KMS-11 (cell line): ENCODE data around the gene SMARCA4.

Source experiments
- H2AFZ ChIP-seq: fragments of 200-600 bp; sonication (generic); 2 replicates; pipeline ENCODE4 v1.6.1; 2016; ENCODE audit warnings: antibody characterized with exemption, mixed run types, low read depth
- H3K27ac ChIP-seq: fragments of 200-600 bp; sonication (generic); 2 replicates; pipeline ENCODE4 v1.6.1; 2016; ENCODE audit warnings: mild to moderate bottlenecking, mixed run types
- H3K27me3 ChIP-seq: fragments of 200-600 bp; sonication (generic); 2 replicates; pipeline ENCODE4 v1.6.1; 2017; ENCODE audit warnings: mild to moderate bottlenecking, low read depth, mixed run types, moderate library complexity; ENCODE audit not compliant: insufficient read depth
- H3K36me3 ChIP-seq: fragments of 200-600 bp; sonication (generic); 2 replicates; pipeline ENCODE4 v1.6.1; 2017; ENCODE audit warnings: mild to moderate bottlenecking, mixed run types; ENCODE audit not compliant: insufficient read depth
- H3K4me1 ChIP-seq: fragments of 200-600 bp; sonication (generic); 2 replicates; pipeline ENCODE4 v1.6.1; 2016; ENCODE audit warnings: mild to moderate bottlenecking, low read depth, mixed run types; ENCODE audit not compliant: poor library complexity, severe bottlenecking
- H3K4me2 ChIP-seq: fragments of 200-600 bp; sonication (generic); 2 replicates; pipeline ENCODE4 v1.7.0; 2016; ENCODE audit warnings: mild to moderate bottlenecking, mixed run types
- H3K4me3 ChIP-seq: fragments of 200-600 bp; sonication (generic); IDR thresholded peaks from 2 replicates; pipeline ENCODE4 v1.6.1; 2017; ENCODE audit warnings: low read depth, low read length, mixed read lengths; ENCODE audit not compliant: insufficient read depth
- H3K79me2 ChIP-seq: fragments of 200-600 bp; sonication (generic); 2 replicates; pipeline ENCODE4 v1.6.1; 2016; ENCODE audit warnings: low read depth, mixed run types; ENCODE audit not compliant: insufficient read depth
- H3K9ac ChIP-seq: fragments of 200-600 bp; sonication (generic); 2 replicates; pipeline ENCODE4 v1.6.1; 2016; ENCODE audit warnings: mild to moderate bottlenecking, mixed run types
- H4K20me1 ChIP-seq: fragments of 200-600 bp; sonication (generic); 2 replicates; pipeline ENCODE4 v1.6.1; 2016; ENCODE audit warnings: mild to moderate bottlenecking, mixed run types; ENCODE audit not compliant: insufficient read depth
- TF ChIP-seq, protein P1 (sequence below): fragments of 200-600 bp; sonication (generic); conservative IDR thresholded peaks from 2 replicates; pipeline ENCODE4 v1.6.1; 2017; ENCODE audit warnings: low read depth, mild to moderate bottlenecking, antibody characterized with exemption, low read length, moderate library complexity, mixed read lengths

The SMARCA4 gene

DNA sequence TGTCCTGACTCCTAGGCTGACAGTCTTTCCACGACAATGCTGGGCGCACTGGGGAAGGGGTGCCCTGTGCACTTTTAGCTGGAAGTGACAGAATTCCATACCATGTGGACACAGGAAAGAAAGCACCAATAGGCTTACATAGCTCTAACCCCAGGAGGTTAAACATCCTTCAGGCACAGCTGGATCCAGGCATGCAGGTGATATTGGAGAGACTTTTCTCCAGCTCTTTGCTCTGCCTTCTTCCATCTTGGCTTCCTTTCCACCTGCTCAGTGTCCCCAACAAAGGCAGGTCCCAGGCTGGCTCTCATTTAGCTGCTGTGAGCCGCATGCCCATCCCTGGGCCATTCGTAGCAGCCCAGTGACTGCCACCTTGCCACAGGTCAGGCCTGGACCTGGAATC is 67.3 kb downstream of the SMARCA4 start:
- H3K27me3 ChIP-seq, result no peaks in the 10 kb centered on the region
- H3K4me1 ChIP-seq, result no peaks in the 10 kb centered on the region
- H3K79me2 ChIP-seq, result no peaks in the 10 kb centered on the region
- H3K4me2 ChIP-seq, result no peak overlapping the region
- no peak overlapping the region for H3K9ac ChIP-seq
- no peak overlapping the region for H2AFZ ChIP-seq
- TF ChIP-seq, protein P1, sequence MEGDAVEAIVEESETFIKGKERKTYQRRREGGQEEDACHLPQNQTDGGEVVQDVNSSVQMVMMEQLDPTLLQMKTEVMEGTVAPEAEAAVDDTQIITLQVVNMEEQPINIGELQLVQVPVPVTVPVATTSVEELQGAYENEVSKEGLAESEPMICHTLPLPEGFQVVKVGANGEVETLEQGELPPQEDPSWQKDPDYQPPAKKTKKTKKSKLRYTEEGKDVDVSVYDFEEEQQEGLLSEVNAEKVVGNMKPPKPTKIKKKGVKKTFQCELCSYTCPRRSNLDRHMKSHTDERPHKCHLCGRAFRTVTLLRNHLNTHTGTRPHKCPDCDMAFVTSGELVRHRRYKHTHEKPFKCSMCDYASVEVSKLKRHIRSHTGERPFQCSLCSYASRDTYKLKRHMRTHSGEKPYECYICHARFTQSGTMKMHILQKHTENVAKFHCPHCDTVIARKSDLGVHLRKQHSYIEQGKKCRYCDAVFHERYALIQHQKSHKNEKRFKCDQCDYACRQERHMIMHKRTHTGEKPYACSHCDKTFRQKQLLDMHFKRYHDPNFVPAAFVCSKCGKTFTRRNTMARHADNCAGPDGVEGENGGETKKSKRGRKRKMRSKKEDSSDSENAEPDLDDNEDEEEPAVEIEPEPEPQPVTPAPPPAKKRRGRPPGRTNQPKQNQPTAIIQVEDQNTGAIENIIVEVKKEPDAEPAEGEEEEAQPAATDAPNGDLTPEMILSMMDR, result no peak
- H3K27ac ChIP-seq, result no peak overlapping the region
- no peak overlapping the region for H3K4me3 ChIP-seq
- H3K36me3 ChIP-seq, result no peaks in the 10 kb centered on the region
- H4K20me1 ChIP-seq, result no peaks in the 10 kb centered on the region

DNA sequence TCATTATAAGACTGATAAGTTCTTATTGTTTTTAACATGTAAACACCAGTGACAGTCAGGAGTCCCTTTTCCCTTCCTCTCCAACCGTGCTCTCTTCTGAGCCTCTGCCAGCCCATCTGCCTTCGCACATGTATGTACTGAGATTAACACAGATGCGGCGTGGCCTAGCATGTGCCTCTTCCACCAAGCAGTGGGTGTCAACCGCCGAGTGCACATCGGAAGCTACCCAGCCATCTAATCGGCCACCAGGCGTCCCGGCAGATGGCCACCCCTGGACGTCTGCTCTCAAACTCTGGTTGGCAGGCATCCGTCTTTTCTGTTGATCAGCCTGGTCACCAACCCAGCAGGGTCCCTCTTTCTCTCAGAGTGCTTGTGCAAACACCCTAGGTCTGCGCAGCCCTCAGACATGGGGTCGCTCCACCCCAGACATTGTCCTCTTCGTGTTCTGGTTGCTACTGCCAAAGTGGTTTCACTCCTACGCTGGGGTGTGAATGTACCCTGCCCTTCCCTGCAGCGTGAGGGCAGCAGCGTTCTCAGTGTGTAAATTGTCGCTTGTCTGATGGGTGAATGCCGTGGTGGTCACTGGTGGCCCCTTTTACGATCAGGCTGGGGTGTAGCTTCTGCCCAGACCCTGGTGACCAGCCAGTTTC is 70.7 kb downstream of the SMARCA4 start:
- TF ChIP-seq, protein P1, result no peak
- Histone ChIP-seq H3K4me3 (no peak overlapping the region), H3K4me2 (no peak overlapping the region), H3K27ac (no peak overlapping the region), H3K27me3 (no peaks in the 10 kb centered on the region), H2AFZ (no peak overlapping the region), H4K20me1 (no peaks in the 10 kb centered on the region), H3K4me1 (peaks cover 11% of the 10 kb centered on the region), H3K9ac (no peak overlapping the region), H3K79me2 (no peaks in the 10 kb centered on the region), H3K36me3 (no peaks in the 10 kb centered on the region)

DNA sequence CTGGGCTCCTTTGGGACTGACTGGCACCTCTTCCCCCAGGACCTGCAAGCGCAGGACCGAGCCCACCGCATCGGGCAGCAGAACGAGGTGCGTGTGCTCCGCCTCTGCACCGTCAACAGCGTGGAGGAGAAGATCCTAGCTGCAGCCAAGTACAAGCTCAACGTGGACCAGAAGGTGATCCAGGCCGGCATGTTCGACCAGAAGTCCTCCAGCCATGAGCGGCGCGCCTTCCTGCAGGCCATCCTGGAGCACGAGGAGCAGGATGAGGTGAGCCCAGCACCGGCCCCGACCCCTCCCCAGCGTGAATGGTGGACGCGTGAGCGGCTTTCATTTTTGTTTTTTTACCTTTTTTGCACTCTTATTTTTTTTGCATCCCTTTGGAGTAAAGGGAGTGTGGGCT is 72.4 kb downstream of the SMARCA4 start:
- Histone ChIP-seq H3K27ac (no peak overlapping the region), H3K36me3 (no peaks in the 10 kb centered on the region), H3K4me1 (peaks cover 11% of the 10 kb centered on the region), H3K4me2 (no peak overlapping the region), H3K79me2 (no peaks in the 10 kb centered on the region), H3K4me3 (no peak overlapping the region), H3K27me3 (no peaks in the 10 kb centered on the region), H2AFZ (no peak overlapping the region), H3K9ac (no peak overlapping the region), H4K20me1 (no peaks in the 10 kb centered on the region)
- TF ChIP-seq, protein P1, result no peak

DNA sequence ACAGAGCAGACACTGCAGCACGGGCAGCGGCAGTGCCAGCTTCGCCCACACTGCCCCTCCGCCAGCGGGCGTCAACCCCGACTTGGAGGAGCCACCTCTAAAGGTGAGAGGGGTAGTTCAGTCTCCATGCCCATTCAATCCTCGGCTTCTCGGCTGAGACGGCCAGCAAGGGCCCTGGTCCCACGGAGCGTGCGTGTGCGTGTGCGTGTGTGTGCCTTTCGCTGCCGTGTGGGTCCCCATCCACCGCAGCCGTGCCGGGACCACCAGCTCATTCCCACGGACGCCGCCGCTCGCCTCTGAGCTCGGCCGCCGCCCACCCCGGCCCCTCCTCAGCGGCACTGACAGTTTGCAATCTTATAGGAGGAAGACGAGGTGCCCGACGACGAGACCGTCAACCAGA is 72.9 kb downstream of the SMARCA4 start:
- no peaks in the 10 kb centered on the region for H3K79me2 ChIP-seq

More for the DNA sequence above, 72.9 kb downstream of the SMARCA4 start:
- Histone ChIP-seq H3K27ac (no peak overlapping the region), H2AFZ (no peak overlapping the region), H3K36me3 (no peaks in the 10 kb centered on the region), H3K9ac (no peak overlapping the region), H3K27me3 (no peaks in the 10 kb centered on the region), H4K20me1 (no peaks in the 10 kb centered on the region), H3K4me1 (peaks cover 11% of the 10 kb centered on the region), H3K4me3 (no peak overlapping the region), H3K4me2 (no peak overlapping the region)
- TF ChIP-seq, protein P1, result no peak
